ENCODE data around the gene NPW.

GRCh38 chr16:1985466-1986150 lies 34.0 kb upstream of the NPW start:
- TF ChIP-seq CTCF (conservative IDR thresholded peaks at IDR 0.05) (no peak), ZFX (IDR thresholded peaks at IDR 0.05) (no peak)
